ENCODE data around the gene TAMALIN.

DNA sequence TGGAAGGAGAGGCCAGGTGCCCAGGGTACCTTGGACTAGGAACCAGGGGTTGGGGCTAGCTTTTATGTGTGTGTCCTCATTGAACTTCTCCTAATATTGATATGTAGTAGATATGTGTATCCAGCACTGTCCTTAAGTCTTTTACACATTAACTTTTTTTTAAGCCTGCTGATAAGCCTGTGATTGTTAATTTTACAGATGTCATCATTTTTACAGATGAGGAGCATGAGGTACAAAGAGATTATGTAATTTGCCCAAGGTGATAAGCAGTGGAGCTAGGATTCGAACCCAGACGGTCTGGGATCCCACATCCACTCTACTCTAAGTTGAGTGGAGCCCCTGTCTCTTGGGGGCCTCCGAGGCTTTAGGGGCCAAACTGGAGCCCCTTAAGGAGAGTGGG, 34.3 kb downstream of the TAMALIN start:
- TF ChIP-seq EZH2phosphoT487 (IDR thresholded peaks at IDR 0.05; ENCODE audit: unreplicated experiment), result no peak
- no peak for TF ChIP-seq CTCF (conservative IDR thresholded peaks at IDR 0.05; ENCODE audit: low read depth in 2 of 2)
- TF ChIP-seq, protein P1, sequence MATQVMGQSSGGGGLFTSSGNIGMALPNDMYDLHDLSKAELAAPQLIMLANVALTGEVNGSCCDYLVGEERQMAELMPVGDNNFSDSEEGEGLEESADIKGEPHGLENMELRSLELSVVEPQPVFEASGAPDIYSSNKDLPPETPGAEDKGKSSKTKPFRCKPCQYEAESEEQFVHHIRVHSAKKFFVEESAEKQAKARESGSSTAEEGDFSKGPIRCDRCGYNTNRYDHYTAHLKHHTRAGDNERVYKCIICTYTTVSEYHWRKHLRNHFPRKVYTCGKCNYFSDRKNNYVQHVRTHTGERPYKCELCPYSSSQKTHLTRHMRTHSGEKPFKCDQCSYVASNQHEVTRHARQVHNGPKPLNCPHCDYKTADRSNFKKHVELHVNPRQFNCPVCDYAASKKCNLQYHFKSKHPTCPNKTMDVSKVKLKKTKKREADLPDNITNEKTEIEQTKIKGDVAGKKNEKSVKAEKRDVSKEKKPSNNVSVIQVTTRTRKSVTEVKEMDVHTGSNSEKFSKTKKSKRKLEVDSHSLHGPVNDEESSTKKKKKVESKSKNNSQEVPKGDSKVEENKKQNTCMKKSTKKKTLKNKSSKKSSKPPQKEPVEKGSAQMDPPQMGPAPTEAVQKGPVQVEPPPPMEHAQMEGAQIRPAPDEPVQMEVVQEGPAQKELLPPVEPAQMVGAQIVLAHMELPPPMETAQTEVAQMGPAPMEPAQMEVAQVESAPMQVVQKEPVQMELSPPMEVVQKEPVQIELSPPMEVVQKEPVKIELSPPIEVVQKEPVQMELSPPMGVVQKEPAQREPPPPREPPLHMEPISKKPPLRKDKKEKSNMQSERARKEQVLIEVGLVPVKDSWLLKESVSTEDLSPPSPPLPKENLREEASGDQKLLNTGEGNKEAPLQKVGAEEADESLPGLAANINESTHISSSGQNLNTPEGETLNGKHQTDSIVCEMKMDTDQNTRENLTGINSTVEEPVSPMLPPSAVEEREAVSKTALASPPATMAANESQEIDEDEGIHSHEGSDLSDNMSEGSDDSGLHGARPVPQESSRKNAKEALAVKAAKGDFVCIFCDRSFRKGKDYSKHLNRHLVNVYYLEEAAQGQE (IDR thresholded peaks at IDR 0.05; ENCODE audit: unreplicated experiment), result no peak
- no peak for TF ChIP-seq POLR2AphosphoS5 (IDR thresholded peaks at IDR 0.05; ENCODE audit: low read depth)
